ENCODE results near the gene AHCY.
"Not testable (repeated sequence)": the region's sequence is repeated elsewhere in the genome, so short reads cannot be mapped to it uniquely, and the experiment has no call there.

Gene AHCY

GRCh38 chr20:34302723-34303533 is at the start of gene AHCY:
AHCY (minus strand) TSS chr20:34303355; CDS start chr20:34303270, 85 bp downstream.
- peak; percentile 91 for DNase-seq

GRCh38 chr20:34350095-34350494 is 46.9 kb upstream of the AHCY start:
- no peak for DNase-seq

GRCh38 chr20:34347571-34347970 is 44.4 kb upstream of the AHCY start:
- DNase-seq: no peak

- DNase-seq: not testable (repeated sequence)
Measured at GRCh38 chr20:34346533-34346865, 43.3 kb upstream of the AHCY start.

GRCh38 chr20:34345839-34346532 is 42.8 kb upstream of the AHCY start:
- DNase-seq: not testable (repeated sequence)

GRCh38 chr20:34345402-34345736 is 42.2 kb upstream of the AHCY start:
- DNase-seq: no peak

- DNase-seq: no peak
Measured at GRCh38 chr20:34344238-34344637, 41.1 kb upstream of the AHCY start.

GRCh38 chr20:34343458-34344211 is 40.5 kb upstream of the AHCY start:
- DNase-seq: no peak

GRCh38 chr20:34341199-34341598 is 38.0 kb upstream of the AHCY start:
- DNase-seq: not testable (repeated sequence)

GRCh38 chr20:34340726-34341125 is 37.6 kb upstream of the AHCY start:
- DNase-seq: not testable (repeated sequence)

GRCh38 chr20:34337982-34338726 is 35.0 kb upstream of the AHCY start:
- DNase-seq: no peak

- DNase-seq: no peak
Measured at GRCh38 chr20:34337544-34337943, 34.4 kb upstream of the AHCY start.

GRCh38 chr20:34334654-34335407 is 31.7 kb upstream of the AHCY start:
- no peak for DNase-seq

- DNase-seq: no peak
Measured at GRCh38 chr20:34333786-34334185, 30.6 kb upstream of the AHCY start.

- DNase-seq: no peak
Measured at GRCh38 chr20:34332262-34332920, 29.2 kb upstream of the AHCY start.

GRCh38 chr20:34331838-34332237 is 28.7 kb upstream of the AHCY start:
- no peak for DNase-seq

GRCh38 chr20:34330861-34331544 is 27.8 kb upstream of the AHCY start:
- not testable (repeated sequence) for DNase-seq

- DNase-seq: no peak
Measured at GRCh38 chr20:34328928-34329677, 25.9 kb upstream of the AHCY start.

- DNase-seq: not testable (repeated sequence)
Measured at GRCh38 chr20:34328207-34328606, 25.1 kb upstream of the AHCY start.

GRCh38 chr20:34324541-34324940 is 21.4 kb upstream of the AHCY start:
- DNase-seq: no peak

Measured in activated CD8-positive, alpha-beta memory T cell treated with anti-CD3 and anti-CD28 coated beads, Interleukin-2, amount 50 U/mL, for 4 hours (primary cell).